ENCODE data around the gene CAMK2D. TPM values are rescaled to one million over a fixed set of nuclear protein-coding genes. Genes with fewer than 3 reads are reported as not detected.

Gene CAMK2D
- total RNA-seq, 1 experiment from 2014 or later, result 32.1 TPM

- DNase-seq (ENCODE audit: unreplicated experiment), result peak; percentile 53
- intact Hi-C loops (cut with micrococcal nuclease), result no loop called here
- POLR2A ChIA-PET, result interaction anchor here (0.7 to 2.9 kb wide), 4 partner anchors 8 to 584 kb away, joined by 3 to 13 read pairs (median 7); no protein-coding TSS in a partner anchor
- Mint-ChIP-seq H3K4me3 (ENCODE audit: unreplicated experiment) (peak overlapping the region; percentile 25), H3K36me3 (ENCODE audit: insufficient read depth, unreplicated experiment) (peaks cover 9% of the 10 kb centered on the region), H3K27ac (ENCODE audit: low read depth, unreplicated experiment) (peak overlapping the region; percentile 59), H3K9me3 (ENCODE audit: unreplicated experiment) (no peaks in the 10 kb centered on the region), H3K4me1 (ENCODE audit: insufficient read depth, unreplicated experiment) (peaks cover 35% of the 10 kb centered on the region), H3K27me3 (ENCODE audit: insufficient read depth, unreplicated experiment) (no peaks in the 10 kb centered on the region)
- BruUV-seq (replicated peaks), result no TSS peak
- TF ChIP-seq CTCF (IDR thresholded peaks at IDR 0.05; ENCODE audit: unreplicated experiment), result no peak
- CTCF ChIA-PET, result interaction anchor here (0.6 to 1.1 kb wide), 4 partner anchors 80 to 1467 kb away, joined by 3 to 5 read pairs (median 3); no protein-coding TSS in a partner anchor
These were observed 325.2 kb downstream of the CAMK2D start for GRCh38 chr4:113436360-113436759.

GRCh38 chr4:113435893-113436292 lies 325.6 kb downstream of the CAMK2D start:
- CTCF ChIA-PET, result interaction anchor here (0.6 to 1.1 kb wide), 4 partner anchors 80 to 1468 kb away, joined by 3 to 5 read pairs (median 3); no protein-coding TSS in a partner anchor
- H3K4me3 Mint-ChIP-seq (ENCODE audit: unreplicated experiment), result peak overlapping the region; percentile 25
- BruUV-seq (replicated peaks), result no TSS peak

GRCh38 chr4:113434247-113434587 lies 327.3 kb downstream of the CAMK2D start:
- Mint-ChIP-seq H3K4me3 (ENCODE audit: unreplicated experiment) (no peak overlapping the region), H3K4me1 (ENCODE audit: insufficient read depth, unreplicated experiment) (peaks cover 35% of the 10 kb centered on the region), H3K27ac (ENCODE audit: low read depth, unreplicated experiment) (peak overlapping the region; percentile 62), H3K27me3 (ENCODE audit: insufficient read depth, unreplicated experiment) (no peaks in the 10 kb centered on the region), H3K9me3 (ENCODE audit: unreplicated experiment) (no peaks in the 10 kb centered on the region), H3K36me3 (ENCODE audit: insufficient read depth, unreplicated experiment) (peaks cover 14% of the 10 kb centered on the region)
- intact Hi-C loops (cut with micrococcal nuclease), result no loop called here
- no TSS peak for BruUV-seq (replicated peaks)
- ChIA-PET CTCF (interaction anchor here (1.1 kb wide), 2 partner anchors 66 to 323 kb away, joined by 3 read pairs; no protein-coding TSS in a partner anchor), POLR2A (interaction anchor here (0.8 to 1.5 kb wide), 4 partner anchors 10 to 34 kb away, joined by 3 to 5 read pairs (median 4); no protein-coding TSS in a partner anchor)
- DNase-seq (ENCODE audit: unreplicated experiment), result no peak
- TF ChIP-seq CTCF (IDR thresholded peaks at IDR 0.05; ENCODE audit: unreplicated experiment), result no peak

More at GRCh38 chr4:113435893-113436292, 325.6 kb downstream of the CAMK2D start:
- no peaks in the 10 kb centered on the region for H3K27me3 Mint-ChIP-seq (ENCODE audit: insufficient read depth, unreplicated experiment)
- POLR2A ChIA-PET, result interaction anchor here (0.7 to 2.9 kb wide), 4 partner anchors 9 to 585 kb away, joined by 3 to 13 read pairs (median 7); no protein-coding TSS in a partner anchor
- TF ChIP-seq CTCF (IDR thresholded peaks at IDR 0.05; ENCODE audit: unreplicated experiment), result no peak
- peaks cover 35% of the 10 kb centered on the region for H3K4me1 Mint-ChIP-seq (ENCODE audit: insufficient read depth, unreplicated experiment)
- intact Hi-C loops (cut with micrococcal nuclease), result no loop called here
- peak; percentile 87 for DNase-seq (ENCODE audit: unreplicated experiment)
- H3K9me3 Mint-ChIP-seq (ENCODE audit: unreplicated experiment), result no peaks in the 10 kb centered on the region
- peaks cover 9% of the 10 kb centered on the region for H3K36me3 Mint-ChIP-seq (ENCODE audit: insufficient read depth, unreplicated experiment)
- H3K27ac Mint-ChIP-seq (ENCODE audit: low read depth, unreplicated experiment), result peak overlapping the region; percentile 59

- TSS peak; percentile 79 for BruUV-seq (replicated peaks)
- Mint-ChIP-seq H3K4me3 (ENCODE audit: unreplicated experiment) (peak overlapping the region; percentile 33), H3K9me3 (ENCODE audit: unreplicated experiment) (no peaks in the 10 kb centered on the region), H3K4me1 (ENCODE audit: insufficient read depth, unreplicated experiment) (peaks cover 35% of the 10 kb centered on the region), H3K36me3 (ENCODE audit: insufficient read depth, unreplicated experiment) (peaks cover 14% of the 10 kb centered on the region), H3K27me3 (ENCODE audit: insufficient read depth, unreplicated experiment) (no peaks in the 10 kb centered on the region), H3K27ac (ENCODE audit: low read depth, unreplicated experiment) (peak overlapping the region; percentile 62)
- intact Hi-C loops (cut with micrococcal nuclease), result no loop called here
- ChIA-PET POLR2A (interaction anchor here (1.3 to 1.5 kb wide), 3 partner anchors 10 to 35 kb away, joined by 3 to 5 read pairs (median 4); no protein-coding TSS in a partner anchor), CTCF (interaction anchor here (1.1 kb wide), 1 partner anchor 324 kb away, joined by 3 read pairs; no protein-coding TSS in a partner anchor)
- no peak for TF ChIP-seq CTCF (IDR thresholded peaks at IDR 0.05; ENCODE audit: unreplicated experiment)
- no peak for DNase-seq (ENCODE audit: unreplicated experiment)
These were observed 327.8 kb downstream of the CAMK2D start for GRCh38 chr4:113433536-113434246.

All from MCF 10A (cell line).